GM19099 (cell line): ENCODE data around the gene NOP9.

Experiments used
- POLR2A ChIP-seq: IDR thresholded peaks from 3 replicates; pipeline ENCODE4 v1.6.1; 2011; ENCODE audit warnings: low read depth; ENCODE audit not compliant: insufficient read length; ENCODE audit errors: extremely low read depth

NOP9 gene

DNA sequence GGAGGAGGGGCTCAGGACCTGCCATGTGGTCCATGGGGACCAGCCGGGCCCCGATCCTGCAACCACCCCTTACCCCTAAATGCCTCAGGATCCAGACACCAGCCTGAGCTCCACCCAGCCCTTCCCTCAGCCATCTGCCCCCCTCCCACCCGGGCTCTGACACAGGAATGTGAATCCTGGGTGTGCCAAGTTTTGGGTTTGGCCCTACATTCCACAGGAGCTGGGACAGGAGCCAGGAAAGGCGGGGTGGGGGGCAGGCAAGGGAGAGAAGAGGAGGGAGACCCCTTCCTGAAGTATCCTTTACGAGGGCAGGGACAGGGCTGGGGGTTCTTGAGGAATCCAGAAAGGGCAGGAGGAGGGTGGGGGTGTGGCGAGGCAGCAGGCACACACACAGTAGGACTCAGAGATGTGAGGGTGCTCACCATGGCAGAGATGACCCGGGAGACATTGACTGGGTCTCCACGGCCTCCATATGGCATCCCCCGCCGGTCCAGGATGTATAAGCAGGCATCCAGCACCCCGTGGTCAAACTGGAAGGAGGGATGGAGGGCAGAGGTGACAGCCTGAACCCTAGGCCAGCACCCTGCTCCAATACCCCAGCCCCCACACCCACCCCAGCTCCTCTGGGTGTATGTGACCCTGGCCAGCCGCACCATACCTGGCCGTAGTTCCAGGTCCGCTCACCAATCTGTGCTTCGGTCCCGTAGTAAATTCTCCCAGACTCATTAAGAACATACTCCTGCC, 40.2 kb upstream of the NOP9 start:
- no peak for TF ChIP-seq POLR2A

DNA sequence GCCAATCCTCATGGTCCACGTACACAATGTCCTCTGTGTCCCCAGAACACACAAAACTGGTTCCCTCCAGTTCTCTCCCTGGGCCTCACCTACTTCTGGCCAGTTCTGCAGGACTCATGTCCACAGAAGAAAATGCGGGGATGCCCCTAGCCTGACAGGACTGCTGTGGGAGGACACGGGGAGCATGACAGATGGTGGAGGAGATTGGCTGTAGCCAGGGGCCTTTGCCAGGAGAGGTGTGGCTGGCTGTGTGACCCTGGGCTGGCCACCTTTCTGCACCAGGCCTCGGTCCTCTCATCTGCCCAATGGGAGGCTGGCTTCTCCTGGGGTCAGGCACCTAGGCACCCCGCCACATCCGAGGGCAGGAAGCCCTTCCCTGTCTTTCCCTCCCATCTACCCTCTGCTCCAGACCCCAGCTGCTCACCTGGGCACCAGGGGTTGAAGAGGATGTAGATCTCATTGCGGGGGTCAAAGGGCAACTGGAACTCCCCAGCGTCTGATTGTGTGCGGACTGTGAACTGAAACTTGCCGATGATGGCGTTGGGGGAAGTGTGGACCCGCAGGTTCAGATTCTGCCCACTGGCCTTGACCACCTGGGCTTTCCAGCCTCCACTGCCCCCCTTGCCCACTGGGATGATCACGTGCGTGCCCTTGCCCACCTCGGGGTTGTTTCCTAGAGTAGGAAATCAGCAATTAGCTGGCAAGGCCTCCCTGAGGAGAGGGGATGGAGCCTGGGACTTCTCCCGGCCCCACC, 39.4 kb upstream of the NOP9 start:
- TF ChIP-seq POLR2A = no peak

DNA sequence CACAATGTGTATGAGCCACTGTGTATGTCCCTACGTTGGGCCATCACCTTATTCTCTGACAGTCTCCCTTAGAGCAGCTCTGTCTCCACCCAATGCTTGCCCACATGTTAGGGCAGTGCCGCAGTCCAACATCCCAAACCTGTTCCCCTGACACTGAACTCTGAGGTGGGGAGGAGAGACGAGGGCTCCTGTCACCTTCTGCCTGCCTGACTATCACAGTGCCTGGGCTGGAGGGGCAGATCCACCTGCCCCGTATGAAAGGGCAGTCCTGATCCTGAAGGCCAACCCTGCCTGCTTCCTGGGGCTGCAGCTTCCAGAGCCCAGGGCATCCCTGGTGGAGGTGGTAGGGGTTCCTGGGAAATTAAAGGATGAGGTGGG, 38.9 kb upstream of the NOP9 start:
- TF ChIP-seq POLR2A = no peak

DNA sequence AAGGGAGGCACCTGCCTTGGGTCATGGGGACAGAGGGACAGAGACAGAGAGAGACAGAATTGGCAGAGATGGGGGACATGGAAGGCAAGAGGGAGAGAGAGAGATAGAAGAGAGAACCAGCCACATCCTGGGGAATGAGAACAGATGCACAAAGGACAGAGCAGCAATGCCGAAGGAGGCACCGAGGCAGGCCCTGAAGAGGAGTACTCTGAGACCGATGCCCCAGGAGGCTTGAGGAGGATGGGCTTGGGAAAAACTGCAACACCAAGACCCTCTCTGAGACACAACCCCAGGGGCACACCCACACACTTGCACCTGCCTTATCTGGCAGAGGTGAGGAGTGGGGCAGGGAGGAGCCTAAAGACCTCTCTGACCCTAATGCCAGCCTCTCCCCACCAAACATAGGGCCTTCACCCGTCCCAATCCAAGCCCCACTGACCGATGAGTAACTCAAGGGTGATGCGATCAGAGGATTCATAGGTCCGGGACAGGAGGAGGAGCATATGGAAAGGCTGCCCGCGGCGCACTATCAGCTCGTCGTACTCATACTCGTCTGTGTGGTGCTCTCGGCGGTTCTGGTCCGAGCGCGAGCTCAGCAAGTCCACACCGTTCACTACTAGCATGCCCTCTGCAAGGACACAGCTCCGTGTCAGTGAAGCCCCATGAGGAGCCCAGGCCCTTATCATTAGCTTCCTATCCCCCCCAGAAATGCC, 38.2 kb upstream of the NOP9 start:
- TF ChIP-seq POLR2A = no peak

DNA sequence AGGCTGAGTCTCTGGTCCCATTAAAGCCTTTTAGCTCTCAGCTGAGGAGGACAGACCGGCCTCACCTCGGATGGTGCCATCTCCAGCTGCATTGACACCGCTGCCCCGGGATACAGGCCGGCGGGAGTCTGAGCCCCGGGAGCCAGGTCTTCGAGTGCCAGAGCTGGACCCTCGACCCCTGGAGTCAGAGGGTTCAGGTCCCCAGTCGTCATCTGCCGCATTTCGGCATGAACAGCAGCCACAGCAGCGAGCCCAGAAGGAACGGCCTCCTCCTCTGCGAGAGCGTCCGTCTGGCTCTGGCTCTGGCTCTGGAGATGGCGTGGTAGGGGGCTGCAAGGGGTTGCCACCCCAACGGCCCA, 37.7 kb upstream of the NOP9 start:
- no peak for TF ChIP-seq POLR2A

DNA sequence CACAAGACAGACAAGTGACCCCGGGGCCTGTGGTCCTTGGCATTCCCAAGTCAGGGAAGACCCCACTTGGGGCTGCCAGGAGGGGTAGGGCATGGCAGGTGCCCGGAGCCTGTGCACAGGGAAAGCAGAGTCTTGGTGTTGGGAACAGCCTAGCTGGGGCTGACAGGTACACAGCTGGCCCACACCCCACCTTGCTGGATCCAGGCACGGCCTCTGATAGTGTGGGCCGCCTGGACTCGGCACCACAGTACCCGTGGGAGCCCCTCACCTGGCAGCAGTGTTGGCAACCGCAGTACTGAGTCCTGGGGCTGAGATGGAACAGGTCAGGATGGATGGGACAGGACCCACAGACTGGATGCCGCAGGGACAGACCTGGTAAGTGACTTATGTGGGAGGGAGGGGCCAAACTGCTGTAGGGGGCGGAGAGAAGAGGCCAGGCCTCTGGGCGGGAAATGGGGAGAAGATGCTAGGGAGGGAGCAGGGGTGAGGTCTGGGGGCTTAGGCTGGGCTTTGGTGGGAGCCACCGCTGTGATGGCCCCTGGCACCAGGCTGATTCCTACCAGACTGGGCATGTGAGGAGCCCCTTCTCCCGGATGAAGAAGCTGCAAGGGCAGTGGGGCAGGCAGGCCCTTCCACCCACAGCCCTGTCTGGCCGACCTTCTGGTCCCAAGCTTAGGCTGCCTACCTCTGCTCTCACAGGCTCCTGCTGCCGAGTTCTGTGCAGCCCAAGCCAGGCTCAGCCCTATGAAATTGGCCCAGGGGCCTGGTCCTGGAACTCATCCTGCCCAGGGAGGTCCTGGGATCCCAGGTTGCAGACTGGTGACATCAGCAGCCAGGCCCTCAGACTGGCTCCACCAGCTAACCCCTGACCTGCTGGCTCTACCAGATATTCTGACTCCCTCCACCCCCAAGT, 36.6 kb upstream of the NOP9 start, which contains the start of gene TGM1:
TSS of gene TGM1 (minus strand) at position 357 of the 913 bp plus-strand sequence. CDS start 825 bp downstream, outside the sequence.
- TF ChIP-seq POLR2A = no peak

GRCh38 chr14:24263848-24264247, 35.8 kb upstream of the NOP9 start:
- no peak for TF ChIP-seq POLR2A

- no peak for TF ChIP-seq POLR2A
These were observed 35.4 kb upstream of the NOP9 start for GRCh38 chr14:24264298-24264697.

DNA sequence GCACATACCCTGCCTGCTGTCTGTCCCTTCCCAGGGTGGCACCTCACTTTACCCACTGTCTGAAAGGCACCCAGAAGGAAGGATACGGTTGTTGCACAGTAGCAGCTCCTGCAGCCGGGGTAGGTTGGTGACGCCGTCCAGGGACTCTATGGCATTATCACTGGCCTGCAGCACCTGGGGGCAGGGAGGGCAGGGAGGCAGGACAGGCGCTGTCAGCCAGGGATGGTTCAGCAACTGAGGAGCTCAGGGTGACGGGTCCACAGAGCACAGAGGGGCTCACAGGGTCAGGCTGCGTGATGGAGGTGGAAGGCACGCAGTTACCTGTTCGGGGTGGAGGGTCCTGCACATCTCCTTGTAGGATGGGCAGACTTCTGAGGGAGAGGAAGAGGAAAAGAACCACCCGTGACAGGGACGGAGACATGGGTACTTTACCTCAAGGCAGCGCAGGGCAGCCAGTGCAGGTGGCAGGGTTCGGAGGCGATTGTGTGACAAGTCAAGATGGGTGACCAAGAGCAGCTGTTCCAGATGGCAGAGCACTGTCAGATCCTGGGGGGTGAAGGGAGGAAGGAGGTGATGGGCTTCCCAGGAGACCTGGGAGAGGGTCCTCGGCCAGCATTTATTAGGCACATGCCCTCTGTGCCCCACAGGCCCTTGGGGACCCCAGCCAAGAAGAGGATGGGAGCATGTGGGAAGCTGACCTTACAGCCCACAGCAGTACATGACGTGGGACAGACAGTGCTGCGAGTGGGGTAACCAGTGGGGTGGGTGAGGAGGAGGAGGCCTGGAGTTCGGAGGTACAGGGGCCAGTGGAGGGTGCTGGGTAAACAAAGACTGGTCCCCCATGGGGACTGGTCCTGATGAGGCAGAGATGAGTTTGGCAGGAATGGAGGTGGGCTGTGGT, 33.1 kb upstream of the NOP9 start:
- no peak for TF ChIP-seq POLR2A

DNA sequence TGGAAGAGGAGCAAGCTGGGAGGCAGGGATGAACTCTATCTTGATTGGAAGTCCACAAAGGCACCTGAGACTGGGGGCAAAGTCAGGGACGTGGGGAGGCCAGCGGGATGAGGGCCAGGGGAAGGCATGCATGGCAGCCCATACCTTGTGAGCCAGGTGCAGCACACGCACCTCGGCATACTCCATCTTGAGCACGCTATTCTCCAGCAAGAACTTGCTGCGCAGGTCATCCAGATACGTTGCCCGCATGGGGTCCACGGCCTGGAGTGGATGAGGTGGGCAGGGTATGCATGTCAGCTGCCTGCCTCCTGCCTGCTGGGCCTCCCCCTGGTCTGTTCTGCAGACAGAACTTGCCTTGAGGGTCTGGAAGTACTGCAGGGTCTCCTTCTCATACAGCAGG, 32.1 kb upstream of the NOP9 start:
- no peak for TF ChIP-seq POLR2A

GRCh38 chr14:24268225-24268624, 31.4 kb upstream of the NOP9 start:
- no peak for TF ChIP-seq POLR2A

DNA sequence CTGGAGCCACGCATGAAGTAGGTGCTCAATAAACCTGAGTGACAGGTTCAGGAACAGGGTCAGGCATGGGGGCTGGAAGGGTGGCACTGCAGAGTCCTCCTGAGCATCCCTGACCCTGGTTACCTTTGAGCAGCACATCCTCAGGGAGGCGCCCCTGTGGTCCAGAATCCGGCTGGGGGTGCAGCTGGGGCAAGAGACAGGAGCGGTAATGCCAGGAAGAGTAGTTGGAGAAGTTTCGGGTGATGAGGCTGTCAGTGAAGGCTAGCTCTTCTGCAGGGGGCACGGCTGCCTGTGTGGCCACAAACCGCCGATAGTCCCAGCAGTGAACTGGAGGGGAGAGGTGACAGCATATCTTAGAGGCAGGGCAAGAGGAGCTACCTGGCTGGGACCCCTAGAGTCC, 30.3 kb upstream of the NOP9 start:
- TF ChIP-seq POLR2A = no peak

DNA sequence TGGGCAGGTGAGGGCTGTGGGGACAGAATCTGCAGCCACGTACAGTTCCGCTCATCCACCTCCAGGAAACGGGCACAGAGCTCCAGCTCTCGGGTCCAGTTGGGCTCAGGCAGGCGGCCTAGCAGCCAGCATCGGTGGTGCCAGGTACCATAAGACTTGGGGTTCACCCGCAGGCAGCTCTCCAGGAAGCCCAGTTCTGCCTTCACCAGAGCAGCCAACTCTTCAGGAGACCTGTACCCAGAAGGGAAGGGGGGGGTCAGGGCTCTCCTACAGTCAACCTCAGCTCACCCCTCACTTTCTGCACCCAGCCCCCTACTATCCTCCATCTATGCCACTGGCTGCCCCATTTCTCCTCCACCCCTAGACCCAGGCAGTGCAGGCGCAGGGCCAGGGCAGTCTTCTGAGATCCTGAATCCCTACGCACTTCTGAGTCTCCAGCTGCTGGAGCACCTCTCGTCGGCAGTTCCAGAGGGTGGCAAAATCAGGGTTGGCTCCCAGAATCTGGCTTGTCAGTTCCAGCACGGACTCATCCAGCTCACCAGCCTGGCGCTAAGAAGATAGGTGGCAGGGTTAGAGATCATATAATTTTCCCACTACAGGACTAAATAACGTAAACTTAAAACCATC, 29.6 kb upstream of the NOP9 start:
- no peak for TF ChIP-seq POLR2A
